Measurements from ENCODE around the gene LAMTOR5. TPM values are rescaled to one million over a fixed set of nuclear protein-coding genes. Genes with fewer than 3 reads are reported as not detected.
"Not testable (repeated sequence)": the region's sequence is repeated elsewhere in the genome, so short reads cannot be mapped to it uniquely, and the experiment has no call there.

LAMTOR5 gene
- total and polyA plus RNA-seq, 2 of the 4 experiments (the other 2 are of a cell fraction): 159 to 369 TPM

DNA sequence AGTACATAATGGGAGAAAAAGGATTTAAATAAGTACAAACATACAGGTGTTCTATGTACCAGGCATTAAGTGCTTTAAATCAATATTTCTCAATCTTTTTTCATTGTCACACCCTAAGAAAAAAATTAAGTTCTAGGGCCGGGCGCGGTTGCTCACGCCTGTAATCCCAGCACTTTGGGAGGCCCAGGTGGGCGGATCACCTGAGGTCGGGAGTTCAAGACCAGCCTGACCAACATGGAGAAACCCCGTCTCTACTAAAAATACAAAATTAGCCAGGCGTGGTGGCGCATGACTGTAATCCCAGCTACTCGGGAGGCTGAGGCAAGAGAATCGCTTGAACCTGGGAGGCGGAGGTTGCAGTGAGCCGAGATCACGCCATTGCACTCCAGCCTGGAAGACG is 1.1 kb downstream of the LAMTOR5 start:
- H2AFZ ChIP-seq (replicated peaks; ENCODE audit: low read length, poor library complexity); CTCF ChIA-PET: not testable (repeated sequence)

More for the DNA sequence above, 1.1 kb downstream of the LAMTOR5 start:
- H3K9me1 ChIP-seq (ENCODE audit: insufficient read depth, low read length); H3K14ac ChIP-seq (replicated peaks; ENCODE audit: low read depth, low read length); intact Hi-C loops (cut with micrococcal nuclease); H3K56ac ChIP-seq (ENCODE audit: extremely low read depth, insufficient read depth, low read length); dilution Hi-C loops (cut with HindIII; ENCODE audit: low sequenced_read_pairs, unreplicated experiment); H4K91ac ChIP-seq (ENCODE audit: insufficient read depth, low read depth, low read length); H2BK15ac ChIP-seq (ENCODE audit: low read depth, low read length); H3K18ac ChIP-seq (ENCODE audit: low read depth, low read length); H4K20me1 ChIP-seq (ENCODE audit: insufficient read depth, low read length); H3K4me1 ChIP-seq (ENCODE audit: control insufficient read depth, insufficient read depth, low read length); H3K9ac ChIP-seq (ENCODE audit: low read depth, low read length); H3K9me3 ChIP-seq (ENCODE audit: control insufficient read depth, insufficient read depth, low read length); DNase-seq; H3K27ac ChIP-seq (ENCODE audit: insufficient read depth, low read length); H3K27me3 ChIP-seq (ENCODE audit: control insufficient read depth, insufficient read depth, low read length); BruUV-seq (replicated peaks); H2BK5ac ChIP-seq (ENCODE audit: low read depth, low read length, poor library complexity, severe bottlenecking); in situ Hi-C loops (cut with MboI; ENCODE audit: low sequenced_read_pairs); H4K5ac ChIP-seq (ENCODE audit: low read depth, low read length); H2BK120ac ChIP-seq (ENCODE audit: low read depth, low read length); H2BK20ac ChIP-seq (ENCODE audit: low read depth, low read length); H2AK5ac ChIP-seq (ENCODE audit: low read depth, low read length); H3K4ac ChIP-seq (ENCODE audit: low read depth, low read length); POLR2A ChIA-PET (ENCODE audit: unreplicated experiment); H2AK9ac ChIP-seq (replicated peaks; ENCODE audit: low read depth, low read length, poor library complexity); H3K23ac ChIP-seq (ENCODE audit: low read depth, low read length); ATAC-seq (ENCODE audit: low read depth): not testable (repeated sequence)
- peak overlapping the region; percentile 89 for H3K4me2 ChIP-seq (ENCODE audit: low read depth, low read length)
- peaks cover 21% of the 10 kb centered on the region for H3K36me3 ChIP-seq (ENCODE audit: control insufficient read depth, insufficient read depth, low read length)
- peak overlapping the region in 1 of 2 experiments; percentile 93; a peak in 2 of 4 replicates for H4K8ac ChIP-seq (ENCODE audit: low read depth in 2 of 2, low read length in 2 of 2)
- no CpG with 5 or more reads among the region's 15 CpGs for WGBS, 2 experiments (ENCODE audit: extremely low coverage in 2 of 2, insufficient read length in 1 of 2)
- H3K4me3 ChIP-seq (ENCODE audit: insufficient read depth, low read depth, low read length): peak overlapping the region; percentile 61
- H3K79me1 ChIP-seq (ENCODE audit: low read depth in 1 of 2, low read length in 2 of 2): peaks cover 11 to 34% of the 10 kb centered on the region in 2 experiments
